IMR-90 (cell line): ENCODE measurements around the gene COG4. TPM values are rescaled to one million over a fixed set of nuclear protein-coding genes. Genes with fewer than 3 reads are reported as not detected.

Experiments
- ATAC-seq: fragments of 200-7000 bp; cut with Tn5 transposase; 2 replicates; pipeline ENCODE4 v1.9.1; 2020; ENCODE audit warnings: low read depth, mild to moderate bottlenecking, moderate library complexity
- BruUV-seq: library from RNA; stranded (reverse); fragments of 400-500 nt; replicated peaks from 2 replicates; lab custom pipeline; 2021; lab: Mats Ljungman, UMichigan
- CTCF ChIA-PET: fragments of 300-600 bp; formaldehyde crosslinking; extraction: SDS; loops from one replicate; lab custom pipeline; 2021; ENCODE audit warnings: antibody characterized with exemption; lab: Yijun Ruan, JAX
- POLR2A ChIA-PET: fragments of 300-600 bp; sonication (Branson Sonifier 250); formaldehyde crosslinking; loops from one replicate; lab custom pipeline; 2022; ENCODE audit warnings: antibody characterized with exemption; ENCODE audit not compliant: unreplicated experiment; lab: Charles Lee
- DNase-seq: peaks from one replicate; pipeline ENCODE4 v3.0.0; 2013
- H2AFZ ChIP-seq: replicated peaks from 2 replicates; pipeline ENCODE3; 2013; ENCODE audit warnings: low read length, mild to moderate bottlenecking; ENCODE audit not compliant: poor library complexity
- H2AK5ac ChIP-seq: 2 replicates; pipeline ENCODE4 v1.6.1; 2013; ENCODE audit warnings: low read depth, low read length, inconsistent platforms
- H2AK9ac ChIP-seq: replicated peaks from 2 replicates; pipeline ENCODE3; 2013; ENCODE audit warnings: mild to moderate bottlenecking, low read depth, low read length, moderate library complexity; ENCODE audit not compliant: poor library complexity
- H2BK120ac ChIP-seq: 2 replicates; pipeline ENCODE4 v1.6.1; 2013; ENCODE audit warnings: low read depth, low read length, inconsistent platforms
- H2BK15ac ChIP-seq: 3 replicates; pipeline ENCODE4 v1.6.1; 2013; ENCODE audit warnings: low read depth, low read length, inconsistent platforms
- H2BK20ac ChIP-seq: 2 replicates; pipeline ENCODE4 v1.6.1; 2013; ENCODE audit warnings: low read depth, mild to moderate bottlenecking, inconsistent platforms, low read length, moderate library complexity
- H2BK5ac ChIP-seq: 2 replicates; pipeline ENCODE4 v1.6.1; 2013; ENCODE audit warnings: mild to moderate bottlenecking, low read depth, low read length, inconsistent platforms; ENCODE audit not compliant: poor library complexity, severe bottlenecking
- H3K14ac ChIP-seq: replicated peaks from 2 replicates; pipeline ENCODE4 v1.6.1; 2013; ENCODE audit warnings: low read depth, low read length, inconsistent platforms
- H3K18ac ChIP-seq: 2 replicates; pipeline ENCODE4 v1.6.1; 2013; ENCODE audit warnings: low read depth, low read length, control low read depth
- H3K23ac ChIP-seq: 2 replicates; pipeline ENCODE4 v1.6.1; 2013; ENCODE audit warnings: low read depth, low read length, inconsistent platforms
- H3K27ac ChIP-seq: 2 replicates; pipeline ENCODE4 v1.5.1; 2013; ENCODE audit warnings: mild to moderate bottlenecking, control low read depth, low read length; ENCODE audit not compliant: insufficient read depth
- H3K27me3 ChIP-seq: 2 replicates; pipeline ENCODE4 v1.6.1; 2013; ENCODE audit warnings: low read length; ENCODE audit not compliant: control insufficient read depth, insufficient read depth
- H3K36me3 ChIP-seq: 2 replicates; pipeline ENCODE4 v1.6.1; 2013; ENCODE audit warnings: low read length, mixed read lengths; ENCODE audit not compliant: control insufficient read depth, insufficient read depth
- H3K4ac ChIP-seq: 2 replicates; pipeline ENCODE4 v1.6.1; 2013; ENCODE audit warnings: low read depth, low read length, inconsistent platforms
- H3K4me1 ChIP-seq: 2 replicates; pipeline ENCODE4 v1.6.1; 2013; ENCODE audit warnings: low read length, mixed read lengths; ENCODE audit not compliant: control insufficient read depth, insufficient read depth
- H3K4me2 ChIP-seq: 2 replicates; pipeline ENCODE4 v1.6.1; 2013; ENCODE audit warnings: low read depth, mild to moderate bottlenecking, control low read depth, low read length, moderate library complexity
- H3K4me3 ChIP-seq: 2 replicates; pipeline ENCODE4 v1.5.1; 2013; ENCODE audit warnings: low read depth, mild to moderate bottlenecking, control low read depth, low read length, moderate library complexity; ENCODE audit not compliant: insufficient read depth
- H3K56ac ChIP-seq: 2 replicates; pipeline ENCODE4 v1.6.1; 2013; ENCODE audit warnings: low read length, inconsistent platforms; ENCODE audit not compliant: insufficient read depth; ENCODE audit errors: extremely low read depth
- H3K79me1 ChIP-seq, 2 experiments: 2 replicates each; pipeline ENCODE4 v1.6.1; 2013; ENCODE audit warnings: low read length in 2 of 2, inconsistent platforms in 1 of 2, low read depth in 1 of 2
- H3K9ac ChIP-seq: 2 replicates; pipeline ENCODE4 v1.6.1; 2013; ENCODE audit warnings: low read depth, low read length, control low read depth
- H3K9me1 ChIP-seq: 2 replicates; pipeline ENCODE4 v1.6.1; 2013; ENCODE audit warnings: low read length, inconsistent platforms; ENCODE audit not compliant: insufficient read depth
- H3K9me3 ChIP-seq: 2 replicates; pipeline ENCODE4 v1.6.1; 2013; ENCODE audit warnings: low read length; ENCODE audit not compliant: control insufficient read depth, insufficient read depth
- H4K20me1 ChIP-seq: 2 replicates; pipeline ENCODE4 v1.6.1; 2013; ENCODE audit warnings: low read length, inconsistent platforms; ENCODE audit not compliant: insufficient read depth
- H4K5ac ChIP-seq: 2 replicates; pipeline ENCODE4 v1.6.1; 2013; ENCODE audit warnings: mild to moderate bottlenecking, low read depth, low read length, control low read depth
- H4K8ac ChIP-seq, 2 experiments: 2 replicates each; pipeline ENCODE4 v1.6.1; 2013; ENCODE audit warnings: low read depth in 2 of 2, low read length in 2 of 2, control low read depth in 1 of 2, inconsistent platforms in 1 of 2
- H4K91ac ChIP-seq: 2 replicates; pipeline ENCODE4 v1.6.1; 2013; ENCODE audit warnings: low read depth, low read length, inconsistent platforms; ENCODE audit not compliant: insufficient read depth
- BHLHE40 ChIP-seq: fragments of 150-350 bp; IDR thresholded peaks from 2 replicates; pipeline ENCODE4 v1.6.1; 2016; ENCODE audit warnings: mild to moderate bottlenecking, low read depth, low read length
- CEBPB ChIP-seq: IDR thresholded peaks from 2 replicates; pipeline ENCODE4 v1.6.1; 2012; ENCODE audit warnings: low read depth, low read length, improper control_type of control experiment
- FOS ChIP-seq: fragments of 150-350 bp; IDR thresholded peaks from 2 replicates; pipeline ENCODE4 v1.6.1; 2016; ENCODE audit warnings: low read depth, low read length
- MAFK ChIP-seq: IDR thresholded peaks from 2 replicates; pipeline ENCODE4 v1.6.1; 2012; ENCODE audit warnings: low read depth, low read length, improper control_type of control experiment
- NFE2L2 ChIP-seq: fragments of 150-350 bp; IDR thresholded peaks from 2 replicates; pipeline ENCODE4 v1.6.1; 2016; ENCODE audit warnings: low read depth, mild to moderate bottlenecking, low read length
- POLR2A ChIP-seq: IDR thresholded peaks from 2 replicates; pipeline ENCODE4 v1.6.1; 2012; ENCODE audit warnings: mild to moderate bottlenecking, low read depth, low read length
- RAD21 ChIP-seq: IDR thresholded peaks from 2 replicates; pipeline ENCODE4 v1.6.1; 2012; ENCODE audit warnings: low read length, improper control_type of control experiment
- RCOR1 ChIP-seq: IDR thresholded peaks from 2 replicates; pipeline ENCODE4 v1.6.1; 2012; ENCODE audit warnings: mild to moderate bottlenecking, low read length, improper control_type of control experiment; ENCODE audit not compliant: insufficient replicate concordance
- WGBS, 2 experiments: methylation state at CpG; one replicate each; pipeline versions ENCODE4 v1.1.5 to v1.1.7; 2013; ENCODE audit warnings: missing lambda C conversion rate in 2 of 2; ENCODE audit not compliant: insufficient read length in 1 of 2; ENCODE audit errors: extremely low coverage in 2 of 2; 5-methylcytosine and 5-hydroxymethylcytosine counted together
- dilution Hi-C: fragments of 300-500 bp; cut with HindIII; formaldehyde crosslinking; loops from one replicate; pipeline ENCODE4 v1.14.3; 2018; ENCODE audit warnings: low sequenced_read_pairs; ENCODE audit not compliant: unreplicated experiment
- in situ Hi-C: fragments of 300-500 bp; cut with MboI; formaldehyde crosslinking; loops from 3 replicates; pipeline ENCODE4 v1.14.3; 2019; ENCODE audit warnings: low sequenced_read_pairs, inconsistent platforms, mixed read lengths
- intact Hi-C: fragments of 100-400 bp; cut with micrococcal nuclease; formaldehyde crosslinking; loops from 2 replicates; pipeline ENCODE4 v1.10.0; 2022
- polyA plus RNA-seq, 3 experiments: library from polyadenylated mRNA; depleted of rRNA; stranded (reverse); fragments of >200 nt; gene quantifications; 2 replicates each; pipeline ENCODE4 v1.2.3, GENCODE V29; 2012; ENCODE audit warnings: low replicate concordance in 1 of 3
- total RNA-seq: library from RNA; depleted of rRNA; stranded (reverse); fragments of >200 nt; gene quantifications from 2 replicates; pipeline ENCODE4 v1.2.3, GENCODE V29; 2012
- TF ChIP-seq, protein P1 (sequence below): fragments of 150-350 bp; IDR thresholded peaks from 2 replicates; pipeline ENCODE4 v1.6.1; 2016; ENCODE audit warnings: low read depth, mild to moderate bottlenecking, low read length, moderate library complexity, borderline replicate concordance
- TF ChIP-seq, protein P2 (sequence below): fragments of 150-350 bp; IDR thresholded peaks from 2 replicates; pipeline ENCODE4 v1.6.1; 2017; ENCODE audit warnings: mild to moderate bottlenecking, antibody characterized with exemption, low read length, low read depth

Gene COG4
- total and polyA plus RNA-seq, 2 of the 4 experiments (the other 2 are of a cell fraction), result 47.5 to 96.1 TPM

DNA sequence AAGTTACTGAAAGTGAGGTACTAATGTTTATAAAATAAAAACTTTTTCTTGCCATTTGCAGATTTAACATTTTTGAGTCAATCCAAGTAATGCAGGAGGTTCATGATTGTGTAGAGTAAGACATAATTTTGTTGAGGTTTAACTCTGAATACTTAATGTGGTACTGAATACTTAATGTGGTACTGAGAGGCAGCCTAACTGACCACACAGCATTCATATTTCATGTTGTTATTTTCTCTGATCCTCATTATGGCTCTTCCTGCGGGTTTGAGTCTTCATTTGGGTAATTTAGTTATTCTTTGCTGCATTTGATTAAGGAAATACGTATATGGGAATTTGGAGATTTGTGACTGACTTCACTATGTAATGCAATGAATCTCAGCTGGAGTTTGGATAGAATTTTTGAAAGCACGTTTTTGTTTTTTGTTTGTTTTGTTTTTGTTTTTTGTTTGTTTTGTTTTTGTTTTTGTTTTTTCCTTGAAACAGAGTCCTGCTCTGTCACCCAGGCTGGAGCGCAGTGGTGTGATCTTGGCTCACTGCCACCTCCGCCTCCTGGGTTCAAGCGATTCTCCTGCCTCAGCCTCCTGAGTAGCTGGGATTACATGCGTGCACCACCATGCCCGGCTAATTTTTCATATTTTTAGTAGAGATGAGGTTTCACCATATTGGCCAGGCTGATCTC, 4.1 kb upstream of the COG4 start:
- H3K4ac ChIP-seq, result no peak overlapping the region
- no peak overlapping the region for H2AFZ ChIP-seq
- H4K5ac ChIP-seq, result no peak overlapping the region
- peaks cover 10 to 49% of the 10 kb centered on the region in 2 experiments for H3K79me1 ChIP-seq
- WGBS, 2 experiments, result 100% methylated on average over 1 of the region's 8 CpGs; no CpG with 5 or more reads in 1 of the 2 experiments
- no TSS peak for BruUV-seq
- no peak overlapping the region for H2BK5ac ChIP-seq
- H2BK15ac ChIP-seq, result no peak overlapping the region
- ChIA-PET POLR2A (interaction anchor here (0.6 kb wide), 1 partner anchor 99 kb away, joined by 3 read pairs; no protein-coding TSS in a partner anchor), CTCF (no interaction called here)
- H3K18ac ChIP-seq, result no peak overlapping the region
- H3K9ac ChIP-seq, result no peak overlapping the region
- TF ChIP-seq, protein P1, sequence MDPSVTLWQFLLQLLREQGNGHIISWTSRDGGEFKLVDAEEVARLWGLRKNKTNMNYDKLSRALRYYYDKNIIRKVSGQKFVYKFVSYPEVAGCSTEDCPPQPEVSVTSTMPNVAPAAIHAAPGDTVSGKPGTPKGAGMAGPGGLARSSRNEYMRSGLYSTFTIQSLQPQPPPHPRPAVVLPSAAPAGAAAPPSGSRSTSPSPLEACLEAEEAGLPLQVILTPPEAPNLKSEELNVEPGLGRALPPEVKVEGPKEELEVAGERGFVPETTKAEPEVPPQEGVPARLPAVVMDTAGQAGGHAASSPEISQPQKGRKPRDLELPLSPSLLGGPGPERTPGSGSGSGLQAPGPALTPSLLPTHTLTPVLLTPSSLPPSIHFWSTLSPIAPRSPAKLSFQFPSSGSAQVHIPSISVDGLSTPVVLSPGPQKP, result no peak
- TF ChIP-seq BHLHE40 (no peak), NFE2L2 (no peak), POLR2A (no peak), CEBPB (no peak), RAD21 (no peak), RCOR1 (no peak), MAFK (no peak), FOS (no peak)
- TF ChIP-seq, protein P2, sequence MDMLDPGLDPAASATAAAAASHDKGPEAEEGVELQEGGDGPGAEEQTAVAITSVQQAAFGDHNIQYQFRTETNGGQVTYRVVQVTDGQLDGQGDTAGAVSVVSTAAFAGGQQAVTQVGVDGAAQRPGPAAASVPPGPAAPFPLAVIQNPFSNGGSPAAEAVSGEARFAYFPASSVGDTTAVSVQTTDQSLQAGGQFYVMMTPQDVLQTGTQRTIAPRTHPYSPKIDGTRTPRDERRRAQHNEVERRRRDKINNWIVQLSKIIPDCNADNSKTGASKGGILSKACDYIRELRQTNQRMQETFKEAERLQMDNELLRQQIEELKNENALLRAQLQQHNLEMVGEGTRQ, result no peak
- H3K27me3 ChIP-seq, result no peaks in the 10 kb centered on the region
- H3K9me1 ChIP-seq, result no peaks in the 10 kb centered on the region; the same call in 1 of the 2 replicates
- DNase-seq (no peak), ATAC-seq (no peak)
- no peak overlapping the region for H2BK20ac ChIP-seq
- dilution Hi-C loops, result no loop called here
- no peaks in the 10 kb centered on the region for H3K9me3 ChIP-seq
- H3K23ac ChIP-seq, result no peak overlapping the region
- no peak overlapping the region for H2BK120ac ChIP-seq
- no peak overlapping the region for H4K91ac ChIP-seq
- peaks cover 59% of the 10 kb centered on the region for H4K20me1 ChIP-seq
- no peak overlapping the region for H3K56ac ChIP-seq
- H3K4me3 ChIP-seq, result no peak overlapping the region
- H2AK5ac ChIP-seq, result no peak overlapping the region
- no peak overlapping the region for H4K8ac ChIP-seq
- H3K27ac ChIP-seq, result no peak overlapping the region
- intact Hi-C loops, result no loop called here
- in situ Hi-C loops, result no loop called here
- no peak overlapping the region for H3K14ac ChIP-seq
- H3K4me2 ChIP-seq, result 0 out of 2 replicates have a peak overlapping the region, but pooled peaks have one; percentile 17
- peaks cover 31% of the 10 kb centered on the region for H3K36me3 ChIP-seq
- no peak overlapping the region for H2AK9ac ChIP-seq
- peaks cover 6% of the 10 kb centered on the region for H3K4me1 ChIP-seq
